HepG2 (cell line): ENCODE data around the gene LEMD2. TPM values are rescaled to one million over a fixed set of nuclear protein-coding genes. Genes with fewer than 3 reads are reported as not detected.

Source experiments
- HMG20A ChIP-seq: IDR thresholded peaks from 2 replicates; pipeline ENCODE4 v1.6.1; 2016; ENCODE audit warnings: borderline replicate concordance
- KDM3A ChIP-seq: IDR thresholded peaks from 2 replicates; pipeline ENCODE4 v1.6.1; 2018; ENCODE audit warnings: low read depth, missing compliant biosample characterization
- KDM5B ChIP-seq: sonication (generic); formaldehyde crosslinking; IDR thresholded peaks from 2 replicates; pipeline ENCODE4 v1.4.0; 2020; ENCODE audit warnings: missing genetic modification reagents, mild to moderate bottlenecking, borderline replicate concordance
- MED13 ChIP-seq: sonication (generic); formaldehyde crosslinking; IDR thresholded peaks from 2 replicates; pipeline ENCODE4 v1.5.0; 2020; ENCODE audit warnings: missing genetic modification reagents
- PRDM4 ChIP-seq: sonication (generic); formaldehyde crosslinking; IDR thresholded peaks from 2 replicates; pipeline ENCODE4 v1.9.0; 2021; ENCODE audit warnings: missing genetic modification reagents, borderline replicate concordance
- RARG ChIP-seq: sonication (generic); formaldehyde crosslinking; IDR thresholded peaks from 2 replicates; pipeline ENCODE4 v1.4.0; 2020; ENCODE audit warnings: low read depth, mild to moderate bottlenecking, missing genetic modification reagents
- ZFP1 ChIP-seq: IDR thresholded peaks from 2 replicates; pipeline ENCODE4 v1.6.1; 2016
- ZNF20 ChIP-seq: sonication (generic); formaldehyde crosslinking; IDR thresholded peaks from 2 replicates; pipeline ENCODE4 v1.4.0; 2020; ENCODE audit warnings: mild to moderate bottlenecking, moderate library complexity, missing genetic modification reagents
- ZNF235 ChIP-seq: sonication (generic); formaldehyde crosslinking; IDR thresholded peaks from 2 replicates; pipeline ENCODE4 v1.8.1; 2023; ENCODE audit warnings: mild to moderate bottlenecking, missing genetic modification reagents, borderline replicate concordance
- ZNF260 ChIP-seq: sonication (generic); formaldehyde crosslinking; IDR thresholded peaks from 2 replicates; pipeline ENCODE4 v1.4.0; 2020; ENCODE audit warnings: missing genetic modification reagents, low read depth, mild to moderate bottlenecking, borderline replicate concordance
- ZNF44 ChIP-seq: sonication (generic); formaldehyde crosslinking; IDR thresholded peaks from 2 replicates; pipeline ENCODE4 v1.5.1; 2020; ENCODE audit warnings: mild to moderate bottlenecking, missing genetic modification reagents
- ZNF441 ChIP-seq: sonication (generic); formaldehyde crosslinking; IDR thresholded peaks from 2 replicates; pipeline ENCODE4 v1.7.0; 2021; ENCODE audit warnings: missing genetic modification reagents, borderline replicate concordance
- ZNF598 ChIP-seq: sonication (generic); formaldehyde crosslinking; IDR thresholded peaks from 2 replicates; pipeline ENCODE4 v1.5.1; 2020; ENCODE audit warnings: mild to moderate bottlenecking, missing genetic modification reagents, borderline replicate concordance
- ZNF616 ChIP-seq: sonication (generic); formaldehyde crosslinking; IDR thresholded peaks from 2 replicates; pipeline ENCODE4 v1.5.0; 2020; ENCODE audit warnings: low read depth, mild to moderate bottlenecking, missing genetic modification reagents
- polyA plus RNA-seq, 8 experiments: library from polyadenylated mRNA; depleted of rRNA in 3 of 8; stranded (reverse) in 7 of 8; unstranded in 1 of 8; fragments of >200 nt; fragmentation: Illumina TruSeq in 4 of 8; extraction: Trizol in 4 of 8; gene quantifications; 2 replicates each; pipeline versions ENCODE4 v1.2.1 to v1.2.3, GENCODE V29; 2011 to 2016; ENCODE audit warnings: low read depth in 4 of 8, missing spikeins in 1 of 8, mixed read lengths in 1 of 8; ENCODE audit not compliant: insufficient read depth in 1 of 8
- total RNA-seq, 5 experiments: library from RNA; depleted of rRNA; stranded (reverse); fragments of >200 nt; fragmentation: Illumina TruSeq; extraction: Trizol; gene quantifications; 2 replicates each; pipeline ENCODE4 v1.2.3, GENCODE V29; 2016; ENCODE audit warnings: low read depth in 1 of 5
- TF ChIP-seq, protein P1 (sequence below): sonication (generic); formaldehyde crosslinking; IDR thresholded peaks from 2 replicates; pipeline ENCODE4 v1.4.0; 2020; ENCODE audit warnings: mild to moderate bottlenecking, missing genetic modification reagents
- TF ChIP-seq, protein P2 (sequence below): sonication (generic); formaldehyde crosslinking; IDR thresholded peaks from 2 replicates; pipeline ENCODE4 v1.4.0; 2020; ENCODE audit warnings: missing genetic modification reagents

LEMD2 gene
- total and polyA plus RNA-seq, 2 of the 13 experiments (the other 11 are each of a cell fraction or from before 2014, with no cell fraction given), result 45.2 to 62.9 TPM

DNA sequence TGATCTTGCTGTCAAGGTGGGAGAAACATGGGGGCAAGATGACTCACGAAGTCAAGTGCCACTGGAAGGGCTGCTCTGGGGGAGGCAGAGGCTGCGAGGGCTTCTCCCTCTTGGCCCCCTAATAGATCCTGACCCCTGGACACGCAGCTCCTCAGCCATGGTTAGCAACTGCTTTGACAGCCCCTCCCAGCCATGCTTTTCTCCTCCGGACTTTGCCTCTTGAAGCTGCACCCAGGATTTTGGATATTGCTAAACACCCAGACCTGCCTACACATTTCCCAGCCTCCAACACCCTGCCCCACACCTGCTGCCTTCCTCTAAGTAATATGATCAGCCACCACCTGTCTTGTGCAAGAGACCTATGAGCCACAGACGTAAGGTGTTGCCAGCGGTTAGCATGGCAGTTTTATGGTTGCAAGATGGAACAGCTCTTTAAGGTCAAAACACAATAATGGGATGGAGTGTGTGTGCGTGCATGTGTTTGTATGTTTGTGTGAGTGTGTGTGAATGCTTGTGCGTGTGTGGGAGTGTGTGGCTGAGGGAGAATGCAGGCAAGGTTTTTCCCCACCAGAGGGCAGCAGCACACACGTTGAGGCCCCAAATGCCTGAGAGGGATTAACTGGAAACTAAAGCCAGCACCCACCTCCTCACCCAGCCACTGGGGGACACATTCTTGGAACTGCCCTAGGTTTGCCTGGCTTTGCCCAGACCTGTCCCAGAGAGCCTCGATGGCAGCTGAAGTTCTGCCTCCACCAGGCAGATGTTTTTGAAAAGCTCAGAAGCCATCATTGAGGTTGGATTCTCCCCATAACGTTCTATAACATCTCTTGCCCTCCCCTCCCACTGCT lies 44.7 kb downstream of the LEMD2 start (continued):
- TF ChIP-seq, protein P1, sequence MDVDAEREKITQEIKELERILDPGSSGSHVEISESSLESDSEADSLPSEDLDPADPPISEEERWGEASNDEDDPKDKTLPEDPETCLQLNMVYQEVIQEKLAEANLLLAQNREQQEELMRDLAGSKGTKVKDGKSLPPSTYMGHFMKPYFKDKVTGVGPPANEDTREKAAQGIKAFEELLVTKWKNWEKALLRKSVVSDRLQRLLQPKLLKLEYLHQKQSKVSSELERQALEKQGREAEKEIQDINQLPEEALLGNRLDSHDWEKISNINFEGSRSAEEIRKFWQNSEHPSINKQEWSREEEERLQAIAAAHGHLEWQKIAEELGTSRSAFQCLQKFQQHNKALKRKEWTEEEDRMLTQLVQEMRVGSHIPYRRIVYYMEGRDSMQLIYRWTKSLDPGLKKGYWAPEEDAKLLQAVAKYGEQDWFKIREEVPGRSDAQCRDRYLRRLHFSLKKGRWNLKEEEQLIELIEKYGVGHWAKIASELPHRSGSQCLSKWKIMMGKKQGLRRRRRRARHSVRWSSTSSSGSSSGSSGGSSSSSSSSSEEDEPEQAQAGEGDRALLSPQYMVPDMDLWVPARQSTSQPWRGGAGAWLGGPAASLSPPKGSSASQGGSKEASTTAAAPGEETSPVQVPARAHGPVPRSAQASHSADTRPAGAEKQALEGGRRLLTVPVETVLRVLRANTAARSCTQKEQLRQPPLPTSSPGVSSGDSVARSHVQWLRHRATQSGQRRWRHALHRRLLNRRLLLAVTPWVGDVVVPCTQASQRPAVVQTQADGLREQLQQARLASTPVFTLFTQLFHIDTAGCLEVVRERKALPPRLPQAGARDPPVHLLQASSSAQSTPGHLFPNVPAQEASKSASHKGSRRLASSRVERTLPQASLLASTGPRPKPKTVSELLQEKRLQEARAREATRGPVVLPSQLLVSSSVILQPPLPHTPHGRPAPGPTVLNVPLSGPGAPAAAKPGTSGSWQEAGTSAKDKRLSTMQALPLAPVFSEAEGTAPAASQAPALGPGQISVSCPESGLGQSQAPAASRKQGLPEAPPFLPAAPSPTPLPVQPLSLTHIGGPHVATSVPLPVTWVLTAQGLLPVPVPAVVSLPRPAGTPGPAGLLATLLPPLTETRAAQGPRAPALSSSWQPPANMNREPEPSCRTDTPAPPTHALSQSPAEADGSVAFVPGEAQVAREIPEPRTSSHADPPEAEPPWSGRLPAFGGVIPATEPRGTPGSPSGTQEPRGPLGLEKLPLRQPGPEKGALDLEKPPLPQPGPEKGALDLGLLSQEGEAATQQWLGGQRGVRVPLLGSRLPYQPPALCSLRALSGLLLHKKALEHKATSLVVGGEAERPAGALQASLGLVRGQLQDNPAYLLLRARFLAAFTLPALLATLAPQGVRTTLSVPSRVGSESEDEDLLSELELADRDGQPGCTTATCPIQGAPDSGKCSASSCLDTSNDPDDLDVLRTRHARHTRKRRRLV (CRISPR knock-in tag), result no peak
- TF ChIP-seq ZNF260 (CRISPR knock-in tag) (no peak), RARG (CRISPR knock-in tag) (no peak), MED13 (CRISPR knock-in tag) (no peak), ZNF598 (no peak), ZNF20 (CRISPR knock-in tag) (no peak), KDM5B (no peak), ZNF235 (no peak), ZFP1 (no peak), HMG20A (0 out of 2 replicates have a peak, but pooled peaks have one; percentile 19), ZNF44 (CRISPR knock-in tag) (no peak), KDM3A (peak; percentile 63; the same call in 1 of the 2 replicates), PRDM4 (CRISPR knock-in tag) (no peak), ZNF441 (CRISPR knock-in tag) (no peak), ZNF616 (CRISPR knock-in tag) (no peak)
- TF ChIP-seq, protein P2, sequence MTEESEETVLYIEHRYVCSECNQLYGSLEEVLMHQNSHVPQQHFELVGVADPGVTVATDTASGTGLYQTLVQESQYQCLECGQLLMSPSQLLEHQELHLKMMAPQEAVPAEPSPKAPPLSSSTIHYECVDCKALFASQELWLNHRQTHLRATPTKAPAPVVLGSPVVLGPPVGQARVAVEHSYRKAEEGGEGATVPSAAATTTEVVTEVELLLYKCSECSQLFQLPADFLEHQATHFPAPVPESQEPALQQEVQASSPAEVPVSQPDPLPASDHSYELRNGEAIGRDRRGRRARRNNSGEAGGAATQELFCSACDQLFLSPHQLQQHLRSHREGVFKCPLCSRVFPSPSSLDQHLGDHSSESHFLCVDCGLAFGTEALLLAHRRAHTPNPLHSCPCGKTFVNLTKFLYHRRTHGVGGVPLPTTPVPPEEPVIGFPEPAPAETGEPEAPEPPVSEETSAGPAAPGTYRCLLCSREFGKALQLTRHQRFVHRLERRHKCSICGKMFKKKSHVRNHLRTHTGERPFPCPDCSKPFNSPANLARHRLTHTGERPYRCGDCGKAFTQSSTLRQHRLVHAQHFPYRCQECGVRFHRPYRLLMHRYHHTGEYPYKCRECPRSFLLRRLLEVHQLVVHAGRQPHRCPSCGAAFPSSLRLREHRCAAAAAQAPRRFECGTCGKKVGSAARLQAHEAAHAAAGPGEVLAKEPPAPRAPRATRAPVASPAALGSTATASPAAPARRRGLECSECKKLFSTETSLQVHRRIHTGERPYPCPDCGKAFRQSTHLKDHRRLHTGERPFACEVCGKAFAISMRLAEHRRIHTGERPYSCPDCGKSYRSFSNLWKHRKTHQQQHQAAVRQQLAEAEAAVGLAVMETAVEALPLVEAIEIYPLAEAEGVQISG (CRISPR knock-in tag), result no peak
